WTC11 (cell line): ENCODE measurements around the gene FCSK. TPM values are rescaled to one million over a fixed set of nuclear protein-coding genes. Genes with fewer than 3 reads are reported as not detected.

Experiments used
- ATAC-seq: fragments of 200-7000 bp; cut with Tn5 transposase; 2 replicates; pipeline ENCODE4 v1.10.0; 2021; ENCODE audit warnings: mild to moderate bottlenecking, moderate library complexity
- CTCF ChIA-PET: fragments of 300-600 bp; sonication (Branson Sonifier 250); formaldehyde crosslinking; loops from one replicate; lab custom pipeline; 2021; ENCODE audit warnings: antibody characterized with exemption; lab: Charles Lee
- POLR2A ChIA-PET: fragments of 350-600 bp; sonication (Branson Sonifier 250); formaldehyde crosslinking; loops from one replicate; lab custom pipeline; 2021; ENCODE audit warnings: antibody characterized with exemption; lab: Charles Lee
- DNase-seq: peaks from one replicate; pipeline ENCODE4 v3.0.0; 2021; ENCODE audit warnings: low spot score
- H3K27ac Mint-ChIP-seq: 2 replicates; pipeline ENCODE4 v1.8.0; 2021; ENCODE audit warnings: mixed read lengths
- H3K27me3 Mint-ChIP-seq: 2 replicates; pipeline ENCODE4 v1.8.0; 2021; ENCODE audit warnings: low read depth, mild to moderate bottlenecking, moderate library complexity, mixed read lengths
- H3K36me3 Mint-ChIP-seq: 2 replicates; pipeline ENCODE4 v1.8.0; 2021; ENCODE audit warnings: mixed read lengths
- H3K4me1 Mint-ChIP-seq: 2 replicates; pipeline ENCODE4 v1.8.0; 2022; ENCODE audit warnings: mixed read lengths
- H3K4me3 Mint-ChIP-seq: 2 replicates; pipeline ENCODE4 v1.8.0; 2021; ENCODE audit warnings: mild to moderate bottlenecking, moderate library complexity, mixed read lengths
- H3K9me3 Mint-ChIP-seq: 2 replicates; pipeline ENCODE4 v1.8.0; 2021; ENCODE audit warnings: mixed read lengths
- CBFB ChIP-seq: sonication (generic); formaldehyde crosslinking; IDR thresholded peaks from 2 replicates; pipeline ENCODE4 v1.8.1; 2022; ENCODE audit warnings: mild to moderate bottlenecking, low read depth, missing genetic modification reagents
- FOXP1 ChIP-seq: sonication (generic); formaldehyde crosslinking; IDR thresholded peaks from 2 replicates; pipeline ENCODE4 v1.8.0; 2022; ENCODE audit warnings: missing genetic modification reagents, mild to moderate bottlenecking, moderate library complexity, borderline replicate concordance
- SMAD3 ChIP-seq: sonication (generic); formaldehyde crosslinking; IDR thresholded peaks from 2 replicates; pipeline ENCODE4 v1.8.0; 2022; ENCODE audit warnings: missing genetic modification reagents, mild to moderate bottlenecking, borderline replicate concordance
- ZNF396 ChIP-seq: fragments of 250-450 bp; sonication (Bioruptor Pico); IDR thresholded peaks from 2 replicates; pipeline ENCODE4 v1.8.0; 2021; ENCODE audit warnings: mild to moderate bottlenecking, moderate library complexity, borderline replicate concordance
- ZNF416 ChIP-seq: fragments of 250-450 bp; sonication (Bioruptor Pico); IDR thresholded peaks from 2 replicates; pipeline ENCODE4 v1.9.0; 2021; ENCODE audit warnings: mild to moderate bottlenecking, inconsistent platforms
- total RNA-seq: library from RNA; stranded (reverse); gene quantifications from 3 replicates; pipeline ENCODE4 v1.2.3, GENCODE V29; 2021
- TF ChIP-seq, protein P1 (sequence below): sonication (generic); formaldehyde crosslinking; IDR thresholded peaks from 2 replicates; pipeline ENCODE4 v1.8.1; 2023; ENCODE audit warnings: mild to moderate bottlenecking, missing genetic modification reagents, borderline replicate concordance
- TF ChIP-seq, protein P2 (sequence below): sonication (generic); formaldehyde crosslinking; IDR thresholded peaks from 2 replicates; pipeline ENCODE4 v1.8.1; 2022; ENCODE audit warnings: low read depth, mild to moderate bottlenecking, moderate library complexity, missing genetic modification reagents, borderline replicate concordance
- TF ChIP-seq, protein P3 (sequence below): sonication (generic); formaldehyde crosslinking; IDR thresholded peaks from 2 replicates; pipeline ENCODE4 v1.8.0; 2023; ENCODE audit warnings: missing genetic modification reagents
- TF ChIP-seq, protein P4 (sequence below): sonication (generic); formaldehyde crosslinking; IDR thresholded peaks from 2 replicates; pipeline ENCODE4 v1.8.0; 2023; ENCODE audit warnings: mild to moderate bottlenecking, missing genetic modification reagents

The FCSK gene
- total RNA-seq, 1 experiment from 2014 or later, result 10.6 TPM

DNA sequence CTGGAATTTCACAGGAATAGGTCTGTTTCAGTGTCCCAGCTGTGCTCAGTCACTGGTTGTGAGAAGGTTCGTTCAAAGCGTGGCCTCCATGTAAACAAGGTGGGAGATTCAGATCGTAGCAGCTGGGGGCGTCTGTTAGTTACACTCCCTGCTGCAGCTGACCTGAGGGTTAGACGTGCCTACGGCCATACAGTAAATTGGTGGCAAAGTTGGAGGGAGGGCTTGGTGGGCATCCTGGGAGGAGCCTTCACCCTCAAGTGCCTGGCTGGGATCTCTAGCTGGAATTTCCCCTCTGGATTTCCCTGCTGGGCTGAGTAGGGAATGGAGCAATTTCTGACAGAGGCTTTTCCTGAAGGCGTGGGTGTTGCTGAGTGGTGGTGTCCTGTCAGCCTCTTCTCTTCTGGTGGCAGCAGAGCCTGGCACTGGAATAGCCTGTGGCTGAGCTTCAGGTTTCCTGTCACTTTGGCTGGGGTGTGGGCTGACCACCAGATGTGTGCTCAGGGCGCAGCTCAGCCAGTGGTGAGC lies 6.4 kb downstream of the FCSK start:
- H3K9me3 Mint-ChIP-seq, result no peaks in the 10 kb centered on the region
- TF ChIP-seq, protein P1, sequence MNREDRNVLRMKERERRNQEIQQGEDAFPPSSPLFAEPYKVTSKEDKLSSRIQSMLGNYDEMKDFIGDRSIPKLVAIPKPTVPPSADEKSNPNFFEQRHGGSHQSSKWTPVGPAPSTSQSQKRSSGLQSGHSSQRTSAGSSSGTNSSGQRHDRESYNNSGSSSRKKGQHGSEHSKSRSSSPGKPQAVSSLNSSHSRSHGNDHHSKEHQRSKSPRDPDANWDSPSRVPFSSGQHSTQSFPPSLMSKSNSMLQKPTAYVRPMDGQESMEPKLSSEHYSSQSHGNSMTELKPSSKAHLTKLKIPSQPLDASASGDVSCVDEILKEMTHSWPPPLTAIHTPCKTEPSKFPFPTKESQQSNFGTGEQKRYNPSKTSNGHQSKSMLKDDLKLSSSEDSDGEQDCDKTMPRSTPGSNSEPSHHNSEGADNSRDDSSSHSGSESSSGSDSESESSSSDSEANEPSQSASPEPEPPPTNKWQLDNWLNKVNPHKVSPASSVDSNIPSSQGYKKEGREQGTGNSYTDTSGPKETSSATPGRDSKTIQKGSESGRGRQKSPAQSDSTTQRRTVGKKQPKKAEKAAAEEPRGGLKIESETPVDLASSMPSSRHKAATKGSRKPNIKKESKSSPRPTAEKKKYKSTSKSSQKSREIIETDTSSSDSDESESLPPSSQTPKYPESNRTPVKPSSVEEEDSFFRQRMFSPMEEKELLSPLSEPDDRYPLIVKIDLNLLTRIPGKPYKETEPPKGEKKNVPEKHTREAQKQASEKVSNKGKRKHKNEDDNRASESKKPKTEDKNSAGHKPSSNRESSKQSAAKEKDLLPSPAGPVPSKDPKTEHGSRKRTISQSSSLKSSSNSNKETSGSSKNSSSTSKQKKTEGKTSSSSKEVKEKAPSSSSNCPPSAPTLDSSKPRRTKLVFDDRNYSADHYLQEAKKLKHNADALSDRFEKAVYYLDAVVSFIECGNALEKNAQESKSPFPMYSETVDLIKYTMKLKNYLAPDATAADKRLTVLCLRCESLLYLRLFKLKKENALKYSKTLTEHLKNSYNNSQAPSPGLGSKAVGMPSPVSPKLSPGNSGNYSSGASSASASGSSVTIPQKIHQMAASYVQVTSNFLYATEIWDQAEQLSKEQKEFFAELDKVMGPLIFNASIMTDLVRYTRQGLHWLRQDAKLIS (CRISPR knock-in tag), result no peak
- TF ChIP-seq CBFB (CRISPR knock-in tag), result no peak
- TF ChIP-seq SMAD3, result no peak
- H3K4me3 Mint-ChIP-seq, result no peak overlapping the region
- DNase-seq, result no peak
- H3K36me3 Mint-ChIP-seq, result no peaks in the 10 kb centered on the region
- H3K27ac Mint-ChIP-seq, result peak overlapping the region; percentile 33; the same call in 1 of the 2 replicates
- ChIA-PET CTCF (interaction anchor here (1.2 to 3.5 kb wide), 3 partner anchors 10 to 23 kb away, joined by 4 to 28 read pairs (median 4); no protein-coding TSS in a partner anchor), POLR2A (no interaction called here)
- no peaks in the 10 kb centered on the region for H3K4me1 Mint-ChIP-seq
- H3K27me3 Mint-ChIP-seq, result no peaks in the 10 kb centered on the region
- ATAC-seq, result peak; percentile 34

DNA sequence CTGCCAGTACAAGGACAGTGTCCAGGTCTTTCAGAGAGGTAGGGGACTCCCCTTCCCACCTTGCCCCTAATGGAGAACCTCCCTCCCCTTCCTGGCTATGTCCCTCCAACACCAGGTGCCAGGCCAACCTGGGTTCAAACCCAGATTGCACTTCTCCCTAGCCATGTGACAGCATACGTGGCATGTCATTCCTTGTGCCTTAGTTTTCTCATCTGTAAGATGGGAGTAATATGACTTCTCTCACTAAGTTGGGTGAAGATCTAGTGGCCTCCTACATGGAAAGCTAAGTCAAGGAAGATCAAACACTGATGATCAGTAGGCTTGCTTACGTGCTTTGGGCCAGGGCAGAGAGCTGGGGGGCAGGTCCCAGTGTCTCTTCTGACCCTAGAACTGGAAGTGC lies 8.8 kb downstream of the FCSK start:
- no peak overlapping the region for H3K27ac Mint-ChIP-seq
- no peaks in the 10 kb centered on the region for H3K36me3 Mint-ChIP-seq
- H3K4me3 Mint-ChIP-seq, result no peak overlapping the region
- ChIA-PET CTCF (interaction anchor here (0.6 to 1.2 kb wide), 2 partner anchors 7 to 44 kb away, joined by 4 read pairs; no protein-coding TSS in a partner anchor), POLR2A (no interaction called here)
- H3K27me3 Mint-ChIP-seq, result no peaks in the 10 kb centered on the region
- no peaks in the 10 kb centered on the region for H3K4me1 Mint-ChIP-seq
- TF ChIP-seq, protein P2, sequence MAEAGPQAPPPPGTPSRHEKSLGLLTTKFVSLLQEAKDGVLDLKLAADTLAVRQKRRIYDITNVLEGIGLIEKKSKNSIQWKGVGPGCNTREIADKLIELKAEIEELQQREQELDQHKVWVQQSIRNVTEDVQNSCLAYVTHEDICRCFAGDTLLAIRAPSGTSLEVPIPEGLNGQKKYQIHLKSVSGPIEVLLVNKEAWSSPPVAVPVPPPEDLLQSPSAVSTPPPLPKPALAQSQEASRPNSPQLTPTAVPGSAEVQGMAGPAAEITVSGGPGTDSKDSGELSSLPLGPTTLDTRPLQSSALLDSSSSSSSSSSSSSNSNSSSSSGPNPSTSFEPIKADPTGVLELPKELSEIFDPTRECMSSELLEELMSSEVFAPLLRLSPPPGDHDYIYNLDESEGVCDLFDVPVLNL, result no peak
- no peak for TF ChIP-seq ZNF396
- no peaks in the 10 kb centered on the region for H3K9me3 Mint-ChIP-seq
- ATAC-seq (no peak), DNase-seq (no peak)

DNA sequence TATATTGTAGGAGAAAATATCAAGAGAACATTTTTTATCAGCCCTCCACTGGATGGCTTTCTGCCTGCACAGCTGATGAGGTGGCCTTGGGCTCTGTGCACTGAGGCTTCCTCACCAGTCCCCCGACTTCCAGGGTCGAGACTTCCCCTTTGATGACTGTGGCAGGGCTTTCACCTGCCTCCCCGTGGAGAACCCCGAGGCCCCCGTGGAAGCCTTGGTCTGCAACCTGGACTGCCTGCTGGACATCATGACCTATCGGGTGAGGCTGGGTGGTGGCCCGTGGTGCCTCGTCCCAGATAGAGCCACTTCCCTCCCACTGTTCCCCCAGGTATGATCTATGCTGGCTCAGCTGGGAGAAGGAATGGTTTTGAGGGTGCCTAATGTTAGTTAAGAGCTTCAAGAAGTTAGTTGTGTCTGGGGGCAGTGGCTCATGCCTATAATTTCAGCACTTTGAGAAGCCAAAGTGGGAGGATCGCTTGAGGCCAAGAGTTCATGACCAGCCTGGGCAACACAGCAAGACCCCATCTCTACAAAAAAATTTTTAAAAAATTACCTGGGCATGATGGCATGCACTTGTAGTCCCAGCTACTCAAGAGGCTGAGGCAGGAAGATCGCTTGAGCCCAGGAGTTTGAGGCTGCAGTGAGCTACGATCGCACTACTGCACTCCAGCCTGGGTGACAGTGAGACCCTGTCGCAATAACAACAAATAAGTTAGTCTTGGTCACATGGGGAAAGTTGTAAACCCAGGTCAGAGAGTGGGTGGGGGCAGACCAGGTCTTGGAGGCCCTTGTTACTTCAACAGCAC lies 11.8 kb downstream of the FCSK start:
- no peak for DNase-seq
- TF ChIP-seq, protein P3, sequence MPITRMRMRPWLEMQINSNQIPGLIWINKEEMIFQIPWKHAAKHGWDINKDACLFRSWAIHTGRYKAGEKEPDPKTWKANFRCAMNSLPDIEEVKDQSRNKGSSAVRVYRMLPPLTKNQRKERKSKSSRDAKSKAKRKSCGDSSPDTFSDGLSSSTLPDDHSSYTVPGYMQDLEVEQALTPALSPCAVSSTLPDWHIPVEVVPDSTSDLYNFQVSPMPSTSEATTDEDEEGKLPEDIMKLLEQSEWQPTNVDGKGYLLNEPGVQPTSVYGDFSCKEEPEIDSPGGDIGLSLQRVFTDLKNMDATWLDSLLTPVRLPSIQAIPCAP, result no peak
- no peak for TF ChIP-seq FOXP1 (CRISPR knock-in tag)
- TF ChIP-seq, protein P4, sequence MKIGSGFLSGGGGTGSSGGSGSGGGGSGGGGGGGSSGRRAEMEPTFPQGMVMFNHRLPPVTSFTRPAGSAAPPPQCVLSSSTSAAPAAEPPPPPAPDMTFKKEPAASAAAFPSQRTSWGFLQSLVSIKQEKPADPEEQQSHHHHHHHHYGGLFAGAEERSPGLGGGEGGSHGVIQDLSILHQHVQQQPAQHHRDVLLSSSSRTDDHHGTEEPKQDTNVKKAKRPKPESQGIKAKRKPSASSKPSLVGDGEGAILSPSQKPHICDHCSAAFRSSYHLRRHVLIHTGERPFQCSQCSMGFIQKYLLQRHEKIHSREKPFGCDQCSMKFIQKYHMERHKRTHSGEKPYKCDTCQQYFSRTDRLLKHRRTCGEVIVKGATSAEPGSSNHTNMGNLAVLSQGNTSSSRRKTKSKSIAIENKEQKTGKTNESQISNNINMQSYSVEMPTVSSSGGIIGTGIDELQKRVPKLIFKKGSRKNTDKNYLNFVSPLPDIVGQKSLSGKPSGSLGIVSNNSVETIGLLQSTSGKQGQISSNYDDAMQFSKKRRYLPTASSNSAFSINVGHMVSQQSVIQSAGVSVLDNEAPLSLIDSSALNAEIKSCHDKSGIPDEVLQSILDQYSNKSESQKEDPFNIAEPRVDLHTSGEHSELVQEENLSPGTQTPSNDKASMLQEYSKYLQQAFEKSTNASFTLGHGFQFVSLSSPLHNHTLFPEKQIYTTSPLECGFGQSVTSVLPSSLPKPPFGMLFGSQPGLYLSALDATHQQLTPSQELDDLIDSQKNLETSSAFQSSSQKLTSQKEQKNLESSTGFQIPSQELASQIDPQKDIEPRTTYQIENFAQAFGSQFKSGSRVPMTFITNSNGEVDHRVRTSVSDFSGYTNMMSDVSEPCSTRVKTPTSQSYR (CRISPR knock-in tag), result no peak
- TF ChIP-seq SMAD3, result no peak
- TF ChIP-seq ZNF416, result no peak
- no peak overlapping the region for H3K4me3 Mint-ChIP-seq
- no peak for ATAC-seq
- peaks cover 3% of the 10 kb centered on the region; the same call in 1 of the 2 replicates for H3K4me1 Mint-ChIP-seq
- no peak overlapping the region for H3K27ac Mint-ChIP-seq
- H3K9me3 Mint-ChIP-seq, result no peaks in the 10 kb centered on the region
- POLR2A ChIA-PET, result no interaction called here
- H3K36me3 Mint-ChIP-seq, result no peaks in the 10 kb centered on the region
- CTCF ChIA-PET, result interaction anchor here (1.3 to 1.8 kb wide), 2 partner anchors 67 to 86 kb away, joined by 3 to 6 read pairs; no protein-coding TSS in a partner anchor
- no peaks in the 10 kb centered on the region for H3K27me3 Mint-ChIP-seq
